H1 (cell line): ENCODE data around the gene ZBTB20. TPM values are rescaled to one million over a fixed set of nuclear protein-coding genes. Genes with fewer than 3 reads are reported as not detected.

Source experiments
- CTCF ChIA-PET: fragments of 300-600 bp; sonication (Branson Sonifier 250); formaldehyde crosslinking; loops from one replicate; lab custom pipeline; 2021; ENCODE audit not compliant: partially characterized antibody; lab: Charles Lee
- POLR2A ChIA-PET: fragments of 300-600 bp; sonication (Branson Sonifier 250); formaldehyde crosslinking; loops from one replicate; lab custom pipeline; 2021; ENCODE audit warnings: inconsistent platforms; ENCODE audit not compliant: partially characterized antibody; lab: Charles Lee
- DNase-seq, 2 experiments: peaks; one replicate each; pipeline versions ENCODE4 v3.0.0 to v3.0.0-alpha.2; 2010 to 2022; ENCODE audit warnings: low spot score in 2 of 2, low read depth in 1 of 2, mixed read lengths in 1 of 2
- FAIRE-seq: peaks from 2 replicates; lab custom pipeline; 2011; peaks lifted over from hg19 to GRCh38; lab: Jason Lieb, UNC
- H2AFZ ChIP-seq: 2 replicates; pipeline ENCODE4 v1.8.1; 2012; ENCODE audit warnings: low read length, inconsistent platforms
- H2AK5ac ChIP-seq: 2 replicates; pipeline ENCODE4 v1.6.1; 2013; ENCODE audit warnings: low read depth, low read length
- H2BK120ac ChIP-seq: replicated peaks from 2 replicates; pipeline ENCODE3; 2013; ENCODE audit warnings: low read depth, low read length, inconsistent platforms
- H2BK12ac ChIP-seq: 2 replicates; pipeline ENCODE4 v1.6.1; 2013; ENCODE audit warnings: low read depth, low read length
- H2BK15ac ChIP-seq: 2 replicates; pipeline ENCODE4 v1.6.1; 2013; ENCODE audit warnings: low read length
- H2BK20ac ChIP-seq: 2 replicates; pipeline ENCODE4 v1.6.1; 2013; ENCODE audit warnings: low read length
- H2BK5ac ChIP-seq: 2 replicates; pipeline ENCODE4 v1.6.1; 2013; ENCODE audit warnings: low read depth, low read length
- H3K14ac ChIP-seq: 2 replicates; pipeline ENCODE4 v1.6.1; 2013; ENCODE audit warnings: inconsistent platforms; ENCODE audit not compliant: insufficient read length
- H3K18ac ChIP-seq: 2 replicates; pipeline ENCODE4 v1.6.1; 2013; ENCODE audit warnings: low read length; ENCODE audit errors: extremely low read depth
- H3K23ac ChIP-seq: 2 replicates; pipeline ENCODE4 v1.6.1; 2013; ENCODE audit warnings: inconsistent platforms; ENCODE audit not compliant: insufficient read length
- H3K23me2 ChIP-seq: 2 replicates; pipeline ENCODE4 v1.6.1; 2013; ENCODE audit warnings: low read depth, low read length
- H3K27ac ChIP-seq: 2 replicates; pipeline ENCODE4 v1.6.1; 2011; ENCODE audit warnings: low read depth, low read length, inconsistent platforms
- H3K27me3 ChIP-seq, 4 experiments: replicated peaks in 1 of 4; 1 replicate in 1 of 4; 2 replicates in 3 of 4; pipeline versions ENCODE4 v1.6.1 to v1.8.1; 2011 to 2013; ENCODE audit warnings: low read length in 3 of 4, mild to moderate bottlenecking in 3 of 4, inconsistent platforms in 2 of 4, mixed read lengths in 2 of 4, moderate library complexity in 1 of 4; ENCODE audit not compliant: control insufficient read depth in 3 of 4, insufficient read depth in 3 of 4; ENCODE audit errors: extremely low read depth in 1 of 4
- H3K36me3 ChIP-seq, 4 experiments: 2 replicates each; pipeline versions ENCODE4 v1.6.1 to v1.8.1; 2011 to 2013; ENCODE audit warnings: mild to moderate bottlenecking in 4 of 4, low read length in 3 of 4, moderate library complexity in 2 of 4, control low read depth in 1 of 4, inconsistent platforms in 1 of 4; ENCODE audit not compliant: insufficient read depth in 4 of 4, control insufficient read depth in 2 of 4
- H3K4ac ChIP-seq: replicated peaks from 2 replicates; pipeline ENCODE3; 2013; ENCODE audit warnings: low read length, low read depth, mixed read lengths, inconsistent platforms; ENCODE audit not compliant: insufficient read length
- H3K4me1 ChIP-seq, 4 experiments: replicated peaks in 1 of 4; 1 replicate in 1 of 4; 2 replicates in 3 of 4; pipeline versions ENCODE4 v1.6.1 to v1.8.1; 2011 to 2013; ENCODE audit warnings: low read length in 3 of 4, inconsistent platforms in 2 of 4, mixed read lengths in 1 of 4; ENCODE audit not compliant: insufficient read depth in 4 of 4, control insufficient read depth in 3 of 4
- H3K4me2 ChIP-seq, 2 experiments: 2 replicates each; pipeline versions ENCODE4 v1.6.1 to v1.8.1; 2011 to 2013; ENCODE audit warnings: low read depth in 2 of 2, low read length in 2 of 2, control low read depth in 1 of 2, inconsistent platforms in 1 of 2, mild to moderate bottlenecking in 1 of 2; ENCODE audit not compliant: insufficient read depth in 1 of 2
- H3K4me3 ChIP-seq, 4 experiments: fragments of 200-600, 300-600 bp in 1 of 4; sonication (generic), shearing (Covaris generic), sonication (Bioruptor Twin) in 1 of 4; 2 replicates each; pipeline versions ENCODE4 v1.5.1 to v1.8.1; 2011 to 2016; ENCODE audit warnings: low read length in 4 of 4, low read depth in 3 of 4, control low read depth in 2 of 4, inconsistent platforms in 2 of 4, mild to moderate bottlenecking in 2 of 4, mixed read lengths in 1 of 4, moderate library complexity in 1 of 4; ENCODE audit not compliant: insufficient read depth in 2 of 4; ENCODE audit errors: extremely low read depth in 1 of 4
- H3K56ac ChIP-seq: replicated peaks from 2 replicates; pipeline ENCODE3; 2013; ENCODE audit warnings: low read depth, mild to moderate bottlenecking, mixed read lengths, low read length, inconsistent platforms; ENCODE audit not compliant: insufficient read length
- H3K79me1 ChIP-seq: 2 replicates; pipeline ENCODE4 v1.6.1; 2013; ENCODE audit warnings: low read depth, low read length, control low read depth
- H3K79me2 ChIP-seq, 2 experiments: 2 replicates each; pipeline versions ENCODE4 v1.6.1 to v1.8.1; 2012 to 2013; ENCODE audit warnings: low read length in 2 of 2, mild to moderate bottlenecking in 2 of 2, inconsistent platforms in 1 of 2; ENCODE audit not compliant: insufficient read depth in 2 of 2, control insufficient read depth in 1 of 2
- H3K9ac ChIP-seq, 4 experiments: replicated peaks in 1 of 4; 1 replicate in 1 of 4; 2 replicates in 3 of 4; pipeline versions ENCODE4 v1.6.1 to v1.8.1; 2011 to 2013; ENCODE audit warnings: low read depth in 3 of 4, low read length in 3 of 4, control low read depth in 2 of 4, mild to moderate bottlenecking in 2 of 4, moderate library complexity in 2 of 4, inconsistent platforms in 1 of 4; ENCODE audit errors: extremely low read depth in 1 of 4
- H3K9me3 ChIP-seq, 2 experiments: 2 replicates each; pipeline versions ENCODE4 v1.6.1 to v1.8.1; 2012 to 2013; ENCODE audit warnings: mild to moderate bottlenecking in 2 of 2, moderate library complexity in 2 of 2, control low read depth in 1 of 2, inconsistent platforms in 1 of 2, low read depth in 1 of 2, low read length in 1 of 2, mixed read lengths in 1 of 2; ENCODE audit not compliant: insufficient read depth in 2 of 2
- H4K20me1 ChIP-seq, 2 experiments: replicated peaks in 1 of 2; 2 replicates each; pipeline versions ENCODE3 to v1.8.1; 2011 to 2013; ENCODE audit warnings: inconsistent platforms in 2 of 2, low read length in 2 of 2, mild to moderate bottlenecking in 1 of 2; ENCODE audit not compliant: insufficient read depth in 2 of 2, control insufficient read depth in 1 of 2
- H4K5ac ChIP-seq: 2 replicates; pipeline ENCODE4 v1.6.1; 2013; ENCODE audit warnings: low read length, low read depth, mixed read lengths, inconsistent platforms; ENCODE audit not compliant: insufficient read length
- H4K8ac ChIP-seq: 2 replicates; pipeline ENCODE4 v1.8.0; 2013; ENCODE audit warnings: mild to moderate bottlenecking, moderate library complexity, low read length, inconsistent platforms; ENCODE audit not compliant: insufficient read depth; ENCODE audit errors: extremely low read depth
- H4K91ac ChIP-seq: replicated peaks from 2 replicates; pipeline ENCODE3; 2013; ENCODE audit warnings: low read length, mixed read lengths, inconsistent platforms; ENCODE audit not compliant: insufficient read length
- CBX5 ChIP-seq: fragments of 300-800, 300-1000 bp; sonication (generic); IDR thresholded peaks from 2 replicates; pipeline ENCODE4 v1.7.1; 2016; ENCODE audit warnings: antibody characterized with exemption, low read length, low read depth
- CBX8 ChIP-seq: fragments of 300-800, 300-1000 bp; sonication (generic); IDR thresholded peaks from 2 replicates; pipeline ENCODE4 v1.7.1; 2016; ENCODE audit warnings: low read depth, low read length, borderline replicate concordance
- CHD2 ChIP-seq: IDR thresholded peaks from 2 replicates; pipeline ENCODE4 v1.6.1; 2012; ENCODE audit warnings: low read length, improper control_type of control experiment
- EZH2 ChIP-seq: fragments of 200-600 bp; sonication (generic); IDR thresholded peaks from 2 replicates; pipeline ENCODE4 v1.7.1; 2012; ENCODE audit warnings: low read depth, mild to moderate bottlenecking, moderate library complexity, low read length, inconsistent platforms; ENCODE audit not compliant: severe bottlenecking
- SIN3A ChIP-seq, 2 experiments: IDR thresholded peaks in 1 of 2; conservative IDR thresholded peaks in 1 of 2; 2 replicates each; pipeline ENCODE4 v1.6.1; 2011 to 2012; ENCODE audit warnings: low read length in 2 of 2, improper control_type of control experiment in 1 of 2, low read depth in 1 of 2, mild to moderate bottlenecking in 1 of 2
- SIRT6 ChIP-seq: IDR thresholded peaks from one replicate; pipeline ENCODE4 v1.7.1; 2012; ENCODE audit warnings: low read length, inconsistent platforms
- YY1 ChIP-seq: IDR thresholded peaks from 2 replicates; pipeline ENCODE4 v1.6.1; 2011; ENCODE audit warnings: low read depth, mild to moderate bottlenecking, low read length
- whole genome bisulfite sequencing, 2 experiments: shearing (Covaris generic) in 1 of 2; methylation state at CpG; one replicate each; pipeline versions ENCODE4 v1.1.6 to v1.1.7; 2013 to 2015; ENCODE audit warnings: low lambda C conversion rate in 2 of 2, mixed read lengths in 2 of 2, inconsistent platforms in 1 of 2, low coverage in 1 of 2, missing lambda C conversion rate in 1 of 2; ENCODE audit not compliant: insufficient replicate concordance in 2 of 2, insufficient coverage in 1 of 2, insufficient read length in 1 of 2; ENCODE audit errors: extremely low coverage in 1 of 2, missing lambda C conversion rate in 1 of 2; 5-methylcytosine and 5-hydroxymethylcytosine counted together
- polyA plus RNA-seq, 7 experiments: library from polyadenylated mRNA; depleted of rRNA in 3 of 7; stranded (reverse) in 5 of 7; unstranded in 2 of 7; fragments of >200 nt in 5 of 7; fragments of 200-250 nt in 2 of 7; gene quantifications; 1 replicate in 5 of 7; 2 replicates in 1 of 7; 4 replicates in 1 of 7; pipeline versions ENCODE4 v1.2.1 to v1.2.3, GENCODE V29; 2011 to 2013; ENCODE audit warnings: missing spikeins in 2 of 7, mixed read lengths in 2 of 7
- total RNA-seq: library from RNA; stranded (reverse); fragmentation: NEBNext Ultra II Directional; extraction: Animal tissue kit (Norgen Biotek cat#: 25700); gene quantifications from 2 replicates; pipeline ENCODE4 v1.2.1, GENCODE V29; 2021

ZBTB20 gene
- total and polyA plus RNA-seq, 2 of the 8 experiments (the other 6 are each of a cell fraction or from before 2014, with no cell fraction given) = 0.35 to 1.3 TPM

- no peak for FAIRE-seq
- CTCF ChIA-PET = no interaction called here
- H3K4me1 ChIP-seq = no peaks in the 10 kb centered on the region
- no peak overlapping the region for H2BK20ac ChIP-seq
- H4K91ac ChIP-seq = no peak overlapping the region
- TF ChIP-seq CHD2 (no peak), SIN3A (conservative IDR thresholded peaks at IDR 0.05 in 1 of 2, IDR thresholded peaks at IDR 0.05 in 1 of 2; ENCODE audit: low read depth in 1 of 2, low read length in 2 of 2) (no peak), EZH2 (no peak), YY1 (no peak), CBX8 (no peak), CBX5 (no peak), SIRT6 (no peak)
- TF ChIP-seq, all 59 proteins: peak for 0
- Histone ChIP-seq H3K4me2 (no peak overlapping the region), H3K4ac (no peak overlapping the region), H2BK120ac (no peak overlapping the region), H3K79me1 (no peaks in the 10 kb centered on the region), H3K18ac (no peak overlapping the region), H3K56ac (no peak overlapping the region), H4K5ac (no peak overlapping the region), H4K20me1 (no peaks in the 10 kb centered on the region), H3K27ac (no peak overlapping the region), H3K9me3 (no peaks in the 10 kb centered on the region), H3K9ac (no peak overlapping the region), H3K79me2 (no peaks in the 10 kb centered on the region), H3K14ac (no peak overlapping the region), H2BK12ac (no peak overlapping the region), H2AK5ac (no peak overlapping the region), H2AFZ (no peak overlapping the region), H3K4me3 (no peak overlapping the region), H4K8ac (no peak overlapping the region), H2BK5ac (no peak overlapping the region), H3K23me2 (no peaks in the 10 kb centered on the region), H3K27me3 (peaks cover 0 to 1% (median 0%) of the 10 kb centered on the region in 4 experiments; a peak in 1 of 7 replicates), H3K36me3 (no peaks in the 10 kb centered on the region), H2BK15ac (no peak overlapping the region), H3K23ac (no peak overlapping the region)
- POLR2A ChIA-PET = no interaction called here
- WGBS, 2 experiments = 82% methylated on average over 1 of the region's 1 CpG; no CpG with 5 or more reads in 1 of the 2 experiments
- DNase-seq = no peak
These were observed 590.4 kb downstream of the ZBTB20 start for GRCh38 chr3:114556657-114557213.
